Stimulated activated CD4-positive, alpha-beta T cell treated with anti-CD3 and anti-CD28 coated beads, Interleukin-12 subunit alpha, Interleukin-12 subunit beta, amount 100 ng/mL, for 24 hours (primary cell): ENCODE data around the gene CCNC.

Source experiments
- DNase-seq, 2 experiments: peaks; one replicate each; pipeline ENCODE4 v3.0.0-alpha.2; 2020; ENCODE audit warnings: low read depth in 2 of 2

Gene CCNC

GRCh38 chr6:99548706-99549105 is 19.8 kb downstream of the CCNC start:
- no peak for DNase-seq

- DNase-seq = no peak
Observed at GRCh38 chr6:99547526-99547925, 20.9 kb downstream of the CCNC start.

- DNase-seq = no peak
Observed at GRCh38 chr6:99545442-99545841, 23.0 kb downstream of the CCNC start.

- DNase-seq = no peak
Observed at GRCh38 chr6:99543968-99544367, 24.5 kb downstream of the CCNC start.

GRCh38 chr6:99530627-99531026 is 37.8 kb downstream of the CCNC start:
- no peak for DNase-seq

- DNase-seq = no peak
Observed at GRCh38 chr6:99522531-99522930, 45.9 kb downstream of the CCNC start.

- no peak for DNase-seq
Observed at GRCh38 chr6:99521633-99522151, 46.8 kb downstream of the CCNC start.

GRCh38 chr6:99520855-99521632 is 47.4 kb downstream of the CCNC start:
- DNase-seq = peak; percentile 31 to 56

GRCh38 chr6:99519446-99519845 is 49.0 kb downstream of the CCNC start:
- DNase-seq = no peak

- DNase-seq = no peak
Observed at GRCh38 chr6:99514089-99514488, 54.4 kb downstream of the CCNC start.

GRCh38 chr6:99512033-99512432 is 56.4 kb downstream of the CCNC start:
- no peak for DNase-seq

- DNase-seq = no peak
Observed at GRCh38 chr6:99507648-99508047, 60.8 kb downstream of the CCNC start.

- no peak for DNase-seq
Observed at GRCh38 chr6:99501762-99502161, 66.7 kb downstream of the CCNC start.

- no peak for DNase-seq
Observed at GRCh38 chr6:99498421-99498820, 70.0 kb downstream of the CCNC start.

GRCh38 chr6:99495466-99495865 is 73.0 kb downstream of the CCNC start:
- no peak for DNase-seq
